RWPE2 (cell line): Measurements from ENCODE around the gene RIMBP2.

Source experiments
- ATAC-seq: fragments of 200-7000 bp; cut with Tn5 transposase; 3 replicates; pipeline ENCODE4 v1.9.1; 2021; ENCODE audit warnings: low read depth
- DNase-seq: peaks from one replicate; pipeline ENCODE4 v3.0.0-alpha.2; 2020; ENCODE audit warnings: low spot score
- H3K27ac ChIP-seq: fragments of 450-650 bp; 2 replicates; pipeline ENCODE4 v1.5.1; 2017; ENCODE audit warnings: mild to moderate bottlenecking; ENCODE audit not compliant: poor library complexity, severe bottlenecking
- H3K27me3 ChIP-seq: fragments of 250-450 bp; sonication (Bioruptor Pico); 2 replicates; pipeline ENCODE4 v1.5.1; 2021; ENCODE audit warnings: mild to moderate bottlenecking, moderate library complexity; ENCODE audit not compliant: insufficient read depth, poor library complexity, severe bottlenecking
- H3K36me3 ChIP-seq: fragments of 250-450 bp; sonication (Bioruptor Pico); 2 replicates; pipeline ENCODE4 v1.5.1; 2020; ENCODE audit warnings: low read depth, mild to moderate bottlenecking, moderate library complexity
- H3K4me1 ChIP-seq: fragments of 250-450 bp; sonication (Bioruptor Pico); 2 replicates; pipeline ENCODE4 v1.5.1; 2021; ENCODE audit warnings: mild to moderate bottlenecking, moderate library complexity; ENCODE audit not compliant: insufficient read depth, poor library complexity, severe bottlenecking
- H3K4me3 ChIP-seq: fragments of 250-450 bp; sonication (Bioruptor Pico); 2 replicates; pipeline ENCODE4 v1.5.1; 2021; ENCODE audit warnings: mild to moderate bottlenecking, moderate library complexity; ENCODE audit not compliant: severe bottlenecking
- H3K9me3 ChIP-seq: fragments of 250-450 bp; sonication (Bioruptor Pico); 2 replicates; pipeline ENCODE4 v1.5.1; 2021; ENCODE audit warnings: mild to moderate bottlenecking, moderate library complexity; ENCODE audit not compliant: severe bottlenecking
- CTCF ChIP-seq: fragments of 450-650 bp; IDR thresholded peaks from one replicate; pipeline ENCODE4 v1.5.1; 2017; ENCODE audit warnings: mild to moderate bottlenecking, moderate library complexity; ENCODE audit not compliant: poor library complexity, severe bottlenecking

The RIMBP2 gene

GRCh38 chr12:130446846-130447654 is 269.0 kb downstream of the RIMBP2 start:
- no peak for TF ChIP-seq CTCF
- no peaks in the 10 kb centered on the region for H3K9me3 ChIP-seq

GRCh38 chr12:130444986-130445385 is 271.1 kb downstream of the RIMBP2 start:
- DNase-seq (no peak), ATAC-seq (no peak)
- Histone ChIP-seq H3K4me1 (no peaks in the 10 kb centered on the region), H3K27ac (no peak overlapping the region), H3K27me3 (no peaks in the 10 kb centered on the region), H3K36me3 (no peaks in the 10 kb centered on the region), H3K9me3 (no peaks in the 10 kb centered on the region), H3K4me3 (no peak overlapping the region)
- TF ChIP-seq CTCF: no peak

More at GRCh38 chr12:130446846-130447654, 269.0 kb downstream of the RIMBP2 start:
- Histone ChIP-seq H3K27ac (no peak overlapping the region), H3K4me3 (no peak overlapping the region), H3K36me3 (no peaks in the 10 kb centered on the region), H3K27me3 (no peaks in the 10 kb centered on the region), H3K4me1 (no peaks in the 10 kb centered on the region)
- ATAC-seq (no peak), DNase-seq (no peak)

GRCh38 chr12:130444061-130444460 is 272.0 kb downstream of the RIMBP2 start:
- no peak overlapping the region for H3K4me3 ChIP-seq
- TF ChIP-seq CTCF: no peak
- no peak overlapping the region for H3K27ac ChIP-seq
- DNase-seq (no peak), ATAC-seq (no peak)
- H3K4me1 ChIP-seq: no peaks in the 10 kb centered on the region
- H3K36me3 ChIP-seq: no peaks in the 10 kb centered on the region
- no peaks in the 10 kb centered on the region for H3K27me3 ChIP-seq
- H3K9me3 ChIP-seq: no peaks in the 10 kb centered on the region

GRCh38 chr12:130441771-130442760 is 274.0 kb downstream of the RIMBP2 start:
- H3K9me3 ChIP-seq: no peaks in the 10 kb centered on the region
- H3K27ac ChIP-seq: no peak overlapping the region
- H3K36me3 ChIP-seq: no peaks in the 10 kb centered on the region
- TF ChIP-seq CTCF: no peak
- no peaks in the 10 kb centered on the region for H3K4me1 ChIP-seq
- ATAC-seq (no peak), DNase-seq (no peak)
- H3K27me3 ChIP-seq: no peaks in the 10 kb centered on the region
- H3K4me3 ChIP-seq: no peak overlapping the region
